Small intestine (tissue), 7 donors: ENCODE data around the gene FAM53B. TPM values are rescaled to one million over a fixed set of nuclear protein-coding genes. Genes with fewer than 3 reads are reported as not detected.

Experiments
- DNase-seq, 2 donors: peaks; one replicate each; pipeline versions ENCODE4 v3.0.0 to v3.0.0-alpha.2; 2013
- FAIRE-seq: peaks from 2 replicates; lab custom pipeline; 2012; peaks lifted over from hg19 to GRCh38; lab: Jason Lieb, UNC
- H3K27ac ChIP-seq, 3 donors: one replicate each; pipeline ENCODE4 v1.5.1; 2013; ENCODE audit warnings: low read length in 2 of 3, mild to moderate bottlenecking in 2 of 3, control low read depth in 1 of 3, inconsistent platforms in 1 of 3, low read depth in 1 of 3, moderate library complexity in 1 of 3
- H3K27me3 ChIP-seq, 3 donors: one replicate each; pipeline ENCODE4 v1.6.1; 2013; ENCODE audit warnings: low read length in 3 of 3, inconsistent platforms in 1 of 3; ENCODE audit not compliant: control insufficient read depth in 3 of 3, insufficient read depth in 3 of 3
- H3K36me3 ChIP-seq, 3 donors: one replicate each; pipeline ENCODE4 v1.6.1; 2013; ENCODE audit warnings: low read length in 3 of 3, inconsistent platforms in 1 of 3, low read depth in 1 of 3, mild to moderate bottlenecking in 1 of 3, moderate library complexity in 1 of 3; ENCODE audit not compliant: control insufficient read depth in 3 of 3, insufficient read depth in 2 of 3
- H3K4me1 ChIP-seq, 3 donors: one replicate each; pipeline ENCODE4 v1.6.1; 2013; ENCODE audit warnings: low read length in 2 of 3, inconsistent platforms in 1 of 3, low read depth in 1 of 3, mild to moderate bottlenecking in 1 of 3, moderate library complexity in 1 of 3; ENCODE audit not compliant: control insufficient read depth in 3 of 3, insufficient read depth in 2 of 3
- H3K4me3 ChIP-seq, 3 donors: one replicate each; pipeline ENCODE4 v1.5.1; 2013; ENCODE audit warnings: low read length in 3 of 3, control low read depth in 1 of 3, inconsistent platforms in 1 of 3, low read depth in 1 of 3, mild to moderate bottlenecking in 1 of 3, moderate library complexity in 1 of 3
- H3K9me3 ChIP-seq, 2 donors: one replicate each; pipeline ENCODE4 v1.6.1; 2013; ENCODE audit warnings: low read depth in 1 of 2, low read length in 1 of 2; ENCODE audit not compliant: control insufficient read depth in 2 of 2, insufficient read depth in 1 of 2
- WGBS, 3 donors: extraction: QIAGEN DNeasy Blood & Tissue Kit; methylation state at CpG; one replicate each; pipeline ENCODE4 v1.1.7; 2013; 5-methylcytosine and 5-hydroxymethylcytosine counted together
- polyA plus RNA-seq, 4 donors: library from polyadenylated mRNA; stranded (reverse) in 3 of 4; unstranded in 1 of 4; fragments of 200-250 nt in 3 of 4; fragments of 120-200 nt in 1 of 4; gene quantifications; one replicate each; pipeline versions ENCODE4 v1.2.1 to v1.2.3, GENCODE V29; 2013
- donor health status: healthy with polysubstance abuse.
- donor health status: control.
- donor health status: control.
- donor health status: Bipolar disorder and iron deficiency.
- donor health status: healthy.

FAM53B gene
- polyA plus RNA-seq, 4 donors = 15.1 to 30.2 (median 22.8) TPM

DNA sequence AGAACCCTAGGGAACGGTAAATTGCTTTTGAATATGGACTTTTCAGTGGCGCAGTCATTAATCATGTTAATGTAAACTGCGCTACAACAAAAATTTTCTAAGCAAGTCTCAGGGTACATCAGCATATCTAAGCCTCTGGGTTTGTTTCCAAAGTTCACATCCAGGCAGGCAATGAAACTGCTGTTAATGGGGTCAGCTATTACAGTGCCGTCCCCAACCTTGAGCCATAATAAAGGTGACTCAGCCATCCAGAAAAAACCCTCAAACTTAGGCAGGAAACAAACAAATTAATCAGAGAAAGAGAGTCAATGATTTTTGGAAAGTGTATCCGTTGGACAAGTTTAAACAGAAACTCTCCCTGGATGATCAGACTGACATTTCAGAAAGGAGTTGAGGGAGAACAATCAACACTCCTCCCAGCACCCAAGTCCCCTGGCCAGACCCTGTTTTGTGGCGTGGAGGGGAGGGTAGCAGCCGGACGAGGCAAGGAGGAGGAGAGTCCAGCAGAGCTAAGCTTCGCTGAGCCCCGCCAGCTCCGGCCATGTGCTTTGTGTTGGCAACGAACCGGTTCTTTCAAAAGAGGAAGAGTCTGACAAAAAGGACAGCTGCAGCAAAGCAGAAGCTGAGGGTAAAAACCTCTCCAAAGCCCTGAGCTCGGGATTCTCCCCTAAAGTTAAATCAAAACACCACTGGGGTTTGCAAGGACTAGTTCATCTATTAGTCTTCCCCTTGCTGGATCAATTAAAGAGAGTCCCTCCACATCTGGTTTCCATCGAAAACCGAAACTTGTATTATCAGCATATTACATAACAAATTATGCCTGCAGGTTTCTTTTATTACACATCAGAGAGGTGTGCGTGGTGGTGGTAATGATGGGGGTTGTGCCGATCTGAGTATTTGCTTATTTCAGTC is 3.6 kb downstream of the FAM53B start:
- H3K27ac ChIP-seq = peak overlapping the region; percentile 92 to 99 (median 96)
- H3K9me3 ChIP-seq = no peaks in the 10 kb centered on the region
- peak; percentile 89 to 95 for DNase-seq
- 3 to 17% (median 7%) methylated on average over 18 of the region's 18 CpGs for WGBS, 3 donors
- FAIRE-seq = no peak
- no peaks in the 10 kb centered on the region for H3K27me3 ChIP-seq
- H3K4me1 ChIP-seq = peaks cover 32 to 72% (median 33%) of the 10 kb centered on the region in 3 donors
- peaks cover 0 to 18% (median 0%) of the 10 kb centered on the region in 3 donors for H3K36me3 ChIP-seq
- peak overlapping the region in 2 of 3 donors; percentile 25 to 39 for H3K4me3 ChIP-seq

DNA sequence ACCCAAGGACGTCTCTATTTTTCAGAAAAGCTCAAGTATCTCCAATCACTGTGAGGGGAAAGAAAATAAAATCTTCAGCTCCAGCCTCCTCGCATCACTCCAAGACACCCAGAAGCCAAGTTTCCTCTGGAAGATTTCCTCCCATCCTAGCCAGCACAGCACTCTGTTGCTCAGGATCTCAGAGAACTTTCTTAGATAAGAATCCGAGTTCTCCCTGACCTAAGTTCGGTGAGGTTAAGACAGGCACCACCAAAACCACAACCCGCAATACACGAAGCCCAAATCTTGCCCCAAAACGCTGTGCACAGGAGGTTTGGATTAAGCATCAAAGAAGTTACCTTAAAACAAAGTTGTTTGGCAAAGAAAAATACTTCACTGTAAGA is 4.2 kb downstream of the FAM53B start:
- DNase-seq (no peak), FAIRE-seq (no peak)
- Histone ChIP-seq H3K27ac (peak overlapping the region; percentile 92 to 99 (median 96)), H3K27me3 (no peaks in the 10 kb centered on the region), H3K9me3 (no peaks in the 10 kb centered on the region), H3K4me1 (peaks cover 34 to 73% (median 35%) of the 10 kb centered on the region in 3 donors), H3K4me3 (no peak overlapping the region), H3K36me3 (peaks cover 0 to 23% (median 0%) of the 10 kb centered on the region in 3 donors)
- WGBS, 3 donors = 2 to 23% (median 12%) methylated on average over 7 of the region's 7 CpGs

DNA sequence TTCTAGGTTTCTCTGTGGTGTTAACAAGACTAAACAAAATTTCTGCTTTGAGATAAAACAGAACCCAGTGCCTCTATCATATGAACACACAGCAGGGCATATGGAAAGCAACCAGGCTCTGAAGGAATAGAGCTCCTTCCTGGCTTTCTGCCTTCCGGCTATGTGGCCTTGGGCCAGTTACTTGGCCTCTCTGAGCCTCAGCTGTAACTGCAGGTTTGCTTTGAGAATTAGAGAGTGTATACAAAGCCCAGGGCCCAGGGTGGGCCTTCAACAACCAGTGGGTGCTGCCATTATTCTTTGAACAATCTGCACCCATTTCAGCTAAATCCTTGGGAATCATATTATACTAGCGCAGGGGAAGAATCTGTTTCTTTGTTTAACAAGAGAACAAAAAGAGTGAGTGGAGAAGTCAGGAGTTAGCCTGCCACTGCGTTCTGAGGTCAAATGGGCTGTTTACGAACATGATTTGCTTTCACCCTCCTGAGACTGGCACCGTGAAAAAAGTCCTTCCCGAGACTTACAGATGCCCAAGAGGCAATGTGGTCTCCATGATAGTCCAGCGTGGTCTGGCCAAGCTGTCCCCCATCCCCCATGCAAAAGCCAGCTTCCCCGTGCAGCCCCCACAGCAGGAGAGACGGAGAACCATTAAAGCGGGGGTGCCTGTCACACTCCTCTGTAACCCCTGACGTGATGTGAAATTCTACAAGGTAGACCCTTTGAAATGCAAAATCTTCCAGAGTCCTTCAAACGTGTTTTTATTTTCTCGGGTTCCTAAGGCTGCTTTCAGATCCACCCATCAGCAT is 4.9 kb downstream of the FAM53B start:
- WGBS, 3 donors = 37 to 54% (median 46%) methylated on average over 13 of the region's 13 CpGs
- no peaks in the 10 kb centered on the region for H3K27me3 ChIP-seq
- H3K9me3 ChIP-seq = no peaks in the 10 kb centered on the region
- peak overlapping the region; percentile 92 to 99 (median 96) for H3K27ac ChIP-seq
- H3K36me3 ChIP-seq = peaks cover 0 to 30% (median 3%) of the 10 kb centered on the region in 3 donors
- no peak for FAIRE-seq
- no peak for DNase-seq
- H3K4me3 ChIP-seq = no peak overlapping the region
- peaks cover 37 to 76% (median 38%) of the 10 kb centered on the region in 3 donors for H3K4me1 ChIP-seq

DNA sequence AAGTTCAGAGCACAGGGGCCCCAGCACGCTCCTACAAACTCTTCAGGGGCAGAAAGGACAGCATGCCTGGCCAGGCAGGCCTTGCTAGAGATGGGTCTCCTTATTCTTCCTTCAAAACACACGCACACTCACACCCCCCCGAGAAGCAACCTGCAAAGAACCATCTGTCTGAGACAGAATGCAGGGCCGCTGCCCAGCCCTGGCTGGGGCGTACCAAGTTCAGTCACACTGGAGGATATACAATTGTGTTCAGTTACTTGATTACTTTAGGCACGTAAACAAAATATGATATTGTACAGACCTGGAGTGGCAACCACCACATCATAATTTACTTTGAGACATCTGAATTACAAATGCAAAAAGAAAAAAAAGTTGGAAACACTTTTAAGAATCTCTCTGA is 5.7 kb downstream of the FAM53B start:
- DNase-seq = no peak
- H3K9me3 ChIP-seq = no peaks in the 10 kb centered on the region
- peak overlapping the region in 2 of 3 donors; percentile 65 to 96 for H3K27ac ChIP-seq
- 33 to 63% (median 44%) methylated on average over 5 to 6 of the region's 6 CpGs for WGBS, 3 donors
- no peaks in the 10 kb centered on the region for H3K27me3 ChIP-seq
- H3K4me1 ChIP-seq = peaks cover 37 to 85% (median 38%) of the 10 kb centered on the region in 3 donors
- no peak overlapping the region for H3K4me3 ChIP-seq
- H3K36me3 ChIP-seq = peaks cover 0 to 38% (median 3%) of the 10 kb centered on the region in 3 donors
- no peak for FAIRE-seq

- WGBS, 3 donors = 38 to 61% (median 38%) methylated on average over 2 of the region's 2 CpGs
- Histone ChIP-seq H3K4me1 (peaks cover 38 to 90% (median 41%) of the 10 kb centered on the region in 3 donors), H3K4me3 (no peak overlapping the region), H3K27me3 (no peaks in the 10 kb centered on the region), H3K36me3 (peaks cover 0 to 45% (median 3%) of the 10 kb centered on the region in 3 donors), H3K9me3 (no peaks in the 10 kb centered on the region), H3K27ac (peak overlapping the region; percentile 41 to 96 (median 68))
- FAIRE-seq (no peak), DNase-seq (no peak)
Measured at GRCh38 chr10:124737708-124738107, 6.5 kb downstream of the FAM53B start.

- Histone ChIP-seq H3K27me3 (no peaks in the 10 kb centered on the region), H3K27ac (peak overlapping the region; percentile 41 to 96 (median 68)), H3K9me3 (no peaks in the 10 kb centered on the region), H3K4me3 (no peak overlapping the region), H3K36me3 (peaks cover 0 to 50% (median 3%) of the 10 kb centered on the region in 3 donors), H3K4me1 (peaks cover 40 to 87% (median 41%) of the 10 kb centered on the region in 3 donors)
- 13 to 53% (median 27%) methylated on average over 7 of the region's 7 CpGs for WGBS, 3 donors
- DNase-seq (peak; percentile 61 to 66), FAIRE-seq (no peak)
Measured at GRCh38 chr10:124737221-124737620, 7.0 kb downstream of the FAM53B start.

GRCh38 chr10:124736491-124737136 is 7.6 kb downstream of the FAM53B start:
- no peaks in the 10 kb centered on the region for H3K27me3 ChIP-seq
- H3K36me3 ChIP-seq = peaks cover 0 to 56% (median 3%) of the 10 kb centered on the region in 3 donors
- DNase-seq (peak; percentile 85 to 96), FAIRE-seq (no peak)
- H3K27ac ChIP-seq = peak overlapping the region; percentile 41 to 96 (median 69)
- no peaks in the 10 kb centered on the region for H3K9me3 ChIP-seq
- 12 to 35% (median 31%) methylated on average over 11 of the region's 11 CpGs for WGBS, 3 donors
- H3K4me1 ChIP-seq = peaks cover 41 to 82% (median 43%) of the 10 kb centered on the region in 3 donors
- H3K4me3 ChIP-seq = peak overlapping the region in 1 of 3 donors; percentile 21
